HCT116 (cell line): ENCODE data around the gene CSNK1G2.

Experiments
- ATF3 ChIP-seq: IDR thresholded peaks from 2 replicates; pipeline ENCODE4 v1.6.1; 2012
- CTCF ChIP-seq, 3 experiments: fragments of 200-600 bp in 1 of 3; sonication (generic) in 1 of 3; IDR thresholded peaks in 2 of 3; conservative IDR thresholded peaks in 1 of 3; 2 replicates each; pipeline ENCODE4 v1.5.1; 2012 to 2017; ENCODE audit warnings: low read depth in 2 of 3, low read length in 2 of 3, antibody characterized with exemption in 1 of 3, borderline replicate concordance in 1 of 3, control low read depth in 1 of 3, mild to moderate bottlenecking in 1 of 3, mixed read lengths in 1 of 3, mixed run types in 1 of 3, moderate library complexity in 1 of 3; ENCODE audit not compliant: insufficient read depth in 1 of 3
- EZH2 ChIP-seq: fragments of 200-600 bp; sonication (generic); IDR thresholded peaks from 2 replicates; pipeline ENCODE4 v1.6.1; 2017; ENCODE audit warnings: antibody characterized with exemption, mixed run types
- JUND ChIP-seq: IDR thresholded peaks from 2 replicates; pipeline ENCODE4 v1.6.1; 2012
- MAX ChIP-seq: IDR thresholded peaks from 2 replicates; pipeline ENCODE4 v1.6.1; 2012
- POLR2A ChIP-seq: IDR thresholded peaks from 2 replicates; pipeline ENCODE4 v1.7.0; 2011; ENCODE audit warnings: borderline replicate concordance; ENCODE audit not compliant: insufficient read depth, insufficient read length; ENCODE audit errors: extremely low read depth
- POLR2AphosphoS5 ChIP-seq: IDR thresholded peaks from 2 replicates; pipeline ENCODE4 v1.6.1; 2011; ENCODE audit warnings: mild to moderate bottlenecking, low read depth, low read length, moderate library complexity
- RAD21 ChIP-seq: IDR thresholded peaks from 2 replicates; pipeline ENCODE4 v1.6.1; 2012; ENCODE audit warnings: low read depth, mild to moderate bottlenecking
- SIN3A ChIP-seq: IDR thresholded peaks from 2 replicates; pipeline ENCODE4 v1.6.1; 2012; ENCODE audit warnings: low read depth
- SP1 ChIP-seq: IDR thresholded peaks from 2 replicates; pipeline ENCODE4 v1.6.1; 2012; ENCODE audit warnings: low read depth
- TCF7L2 ChIP-seq: IDR thresholded peaks from 2 replicates; pipeline ENCODE4 v1.7.0; 2011; ENCODE audit warnings: borderline replicate concordance, inconsistent platforms; ENCODE audit not compliant: insufficient read depth, insufficient read length; ENCODE audit errors: extremely low read depth
- YY1 ChIP-seq: IDR thresholded peaks from 2 replicates; pipeline ENCODE4 v1.6.1; 2011; ENCODE audit warnings: low read length, low read depth, moderate library complexity, mild to moderate bottlenecking; ENCODE audit not compliant: insufficient replicate concordance; ENCODE audit errors: extremely low read depth
- ZNF274 ChIP-seq: fragments of 200-500 bp; sonication (Bioruptor generic); IDR thresholded peaks from 2 replicates; pipeline ENCODE4 v1.6.1; 2014; ENCODE audit warnings: mild to moderate bottlenecking, low read depth, low read length, inconsistent platforms

- TF ChIP-seq YY1 (no peak), POLR2A (no peak), CTCF (IDR thresholded peaks at IDR 0.05 in 2 of 3, conservative IDR thresholded peaks at IDR 0.05 in 1 of 3; ENCODE audit: borderline replicate concordance in 1 of 3, insufficient read depth in 1 of 3, low read depth in 2 of 3, low read length in 2 of 3) (no peak), SP1 (no peak), POLR2AphosphoS5 (no peak), MAX (no peak), JUND (no peak), ZNF274 (no peak), ATF3 (no peak), RAD21 (no peak), SIN3A (no peak), EZH2 (no peak), TCF7L2 (no peak)
Observed at GRCh38 chr19:1904860-1905109, 36.2 kb upstream of the CSNK1G2 start.
